GM21576 (cell line): ENCODE results near the gene FTCDNL1.
A peak's percentile ranks its signal among the peaks of the same experiment; 100 is the strongest.

Experiments
- ATAC-seq: cut with Tn5 transposase; IDR thresholded peaks from one replicate; pipeline ENCODE4 v1.9.1; 2021; ENCODE audit warnings: mild to moderate bottlenecking, moderate library complexity; ENCODE audit not compliant: unreplicated experiment

The FTCDNL1 gene

DNA sequence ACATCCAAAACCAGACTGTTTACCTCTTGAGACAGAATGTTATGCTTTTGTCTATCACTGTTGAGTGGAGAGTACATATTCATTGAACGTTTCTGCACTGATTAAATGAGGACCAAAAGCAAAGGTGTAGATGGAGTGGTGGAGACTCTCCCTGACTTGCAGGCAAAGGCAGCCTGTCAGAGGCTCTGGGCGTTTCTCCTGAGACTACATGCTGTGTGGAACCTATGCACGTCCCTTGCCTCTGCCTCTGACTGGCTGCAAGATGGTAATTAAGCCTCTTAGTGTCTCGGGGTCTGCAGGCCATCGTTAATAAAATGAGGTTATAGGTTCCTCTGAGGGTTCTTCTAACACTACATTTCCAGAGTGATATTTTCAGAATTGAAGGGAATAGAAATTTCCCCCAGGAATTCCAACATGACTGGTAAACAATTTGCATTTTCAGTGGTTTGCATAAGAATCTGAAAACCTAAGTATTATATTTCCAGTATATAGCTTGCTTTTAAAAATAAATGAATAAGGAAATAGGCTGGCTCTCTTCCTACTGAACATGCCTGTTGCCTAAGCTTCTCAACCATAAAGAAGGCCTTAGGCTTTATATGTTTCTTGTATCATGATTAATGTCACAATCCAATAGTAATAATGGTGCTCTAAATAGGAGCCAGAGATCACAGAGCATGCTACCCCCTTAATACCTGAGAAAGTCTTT, 107.4 kb downstream of the FTCDNL1 start:
- ATAC-seq: no peak

DNA sequence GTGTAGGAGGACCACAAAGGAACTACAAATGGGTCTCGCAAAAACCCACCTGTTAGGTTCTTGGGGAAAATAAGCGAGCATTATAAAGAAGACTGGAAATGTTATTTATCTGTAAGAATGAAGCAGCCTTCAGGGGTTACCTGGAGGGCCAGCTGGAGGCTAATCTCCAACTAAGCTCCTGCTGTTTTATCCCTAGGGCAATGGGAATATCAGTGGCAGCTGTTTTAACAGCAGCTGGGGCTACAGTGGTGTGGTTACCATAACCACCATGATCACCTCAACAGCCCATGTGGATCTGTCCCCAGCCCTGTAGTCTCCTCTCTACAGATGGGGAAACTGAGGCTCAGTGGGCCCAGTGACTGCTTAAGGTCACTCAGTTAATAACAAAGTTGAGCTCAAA, 108.1 kb downstream of the FTCDNL1 start:
- no peak for ATAC-seq

DNA sequence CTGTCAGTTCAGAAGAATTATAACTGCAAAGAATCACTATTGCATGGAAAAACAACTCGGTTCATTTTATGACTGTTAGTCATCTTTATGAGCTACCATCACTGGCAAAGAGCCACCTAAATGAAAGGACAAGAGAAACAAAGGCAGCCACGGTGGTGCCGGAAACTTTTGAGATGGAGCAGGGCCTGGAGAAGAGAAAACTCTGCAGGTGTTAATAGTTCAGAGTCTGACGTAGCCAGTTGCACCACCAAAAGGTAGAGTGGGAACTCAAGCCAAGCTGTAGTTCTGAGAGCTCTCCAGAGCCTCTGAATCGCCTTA, 110.9 kb downstream of the FTCDNL1 start:
- no peak for ATAC-seq

DNA sequence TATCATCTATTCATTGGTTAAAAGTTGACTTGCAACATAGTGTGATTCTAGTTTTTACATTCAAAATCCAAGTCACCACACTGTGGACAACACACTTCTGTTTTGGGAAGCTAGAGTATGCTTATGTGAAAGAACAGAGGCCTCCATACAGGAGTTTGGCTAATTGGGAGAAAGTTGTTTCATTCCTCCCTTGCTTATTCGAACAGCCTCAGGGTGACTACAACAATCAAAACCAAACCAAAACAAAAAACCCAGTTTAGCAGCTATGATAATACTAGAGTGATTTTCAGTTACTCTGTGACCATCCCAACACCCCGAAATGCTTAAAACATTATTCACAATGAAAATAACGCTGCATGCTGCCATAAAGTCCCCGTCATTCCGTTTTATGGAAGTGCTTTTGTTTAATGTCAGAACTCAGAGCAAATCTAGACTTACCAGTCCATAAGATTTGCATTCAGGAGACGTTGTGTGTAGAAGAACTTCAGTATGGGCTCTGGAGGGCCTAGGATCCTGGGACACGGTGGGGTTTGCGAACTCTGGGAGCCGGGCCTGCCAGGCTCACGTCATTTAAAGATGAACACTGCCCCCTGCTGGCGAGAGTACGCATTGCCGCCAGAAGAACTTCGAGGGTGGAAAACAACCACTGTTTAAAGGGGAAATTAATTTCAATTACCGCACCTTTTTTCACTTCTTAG, 111.4 kb downstream of the FTCDNL1 start:
- peak; percentile 71 for ATAC-seq

DNA sequence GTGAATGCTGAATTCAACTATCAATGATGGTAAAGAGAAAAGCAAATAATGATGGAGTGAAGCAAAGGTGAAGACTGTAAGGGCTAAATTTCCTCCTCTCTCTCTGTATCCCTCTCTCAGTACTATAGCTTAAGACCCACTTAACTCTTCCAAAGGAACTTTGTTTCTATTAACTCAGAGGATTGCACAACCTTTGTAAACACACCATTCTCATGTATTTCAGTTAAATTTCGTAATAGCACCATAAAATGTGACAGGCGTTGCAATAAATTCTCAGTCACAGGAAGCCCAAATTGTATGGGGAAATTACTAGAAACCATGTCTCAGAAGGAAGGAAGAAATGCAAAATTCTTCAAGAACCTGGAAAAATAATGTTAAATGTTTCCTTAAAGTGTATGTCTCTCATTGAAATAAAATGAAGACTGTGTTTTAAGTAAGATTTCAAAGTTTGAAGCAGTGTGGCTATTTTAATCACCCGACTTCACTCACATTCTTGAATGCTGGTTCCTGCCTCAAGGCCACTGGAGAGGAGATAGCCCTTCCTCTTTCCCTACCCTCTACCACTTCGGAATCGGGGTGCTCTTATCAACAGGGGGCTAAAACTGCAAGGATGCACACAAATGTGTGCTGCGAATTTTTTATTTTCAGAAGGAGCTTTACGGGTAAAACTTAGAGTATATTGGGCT, 112.1 kb downstream of the FTCDNL1 start:
- ATAC-seq: no peak

DNA sequence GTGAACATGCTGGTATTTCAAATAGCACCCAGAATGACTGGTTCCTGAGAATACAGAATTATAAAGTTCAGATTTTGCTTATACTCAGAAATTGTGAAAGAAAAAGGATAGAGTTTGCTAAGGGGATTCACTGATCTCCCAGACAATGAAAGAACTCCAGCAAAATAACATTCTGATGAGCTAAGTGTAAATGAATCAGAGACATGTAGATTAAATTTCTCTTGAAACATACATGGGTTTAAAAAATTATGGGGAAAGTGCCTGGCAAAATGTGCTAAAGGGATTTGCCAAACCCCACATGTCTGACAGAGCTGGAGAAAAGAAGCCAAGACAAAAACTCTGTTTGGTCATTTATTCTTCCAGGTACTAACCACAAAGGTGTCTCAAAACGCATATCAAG, 116.3 kb downstream of the FTCDNL1 start:
- no peak for ATAC-seq

DNA sequence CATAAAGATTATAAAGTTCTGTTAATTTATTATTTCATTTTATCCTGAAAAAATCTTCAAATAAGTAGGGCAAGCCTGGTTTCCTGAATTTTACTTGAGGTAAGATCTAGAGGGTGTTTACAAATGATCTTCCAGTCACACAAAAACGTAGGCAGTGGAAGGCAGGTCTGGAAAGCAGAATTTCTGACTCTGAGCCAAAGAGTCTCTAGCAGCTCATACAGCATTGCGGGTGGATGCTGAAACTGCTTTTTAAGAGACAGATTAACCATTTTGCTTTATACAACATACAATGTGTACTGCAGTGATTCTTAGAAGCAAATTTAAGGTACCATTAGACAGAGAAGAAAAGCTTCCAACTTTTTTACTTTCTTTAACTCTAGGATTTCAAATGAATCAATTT, 117.0 kb downstream of the FTCDNL1 start:
- no peak for ATAC-seq

DNA sequence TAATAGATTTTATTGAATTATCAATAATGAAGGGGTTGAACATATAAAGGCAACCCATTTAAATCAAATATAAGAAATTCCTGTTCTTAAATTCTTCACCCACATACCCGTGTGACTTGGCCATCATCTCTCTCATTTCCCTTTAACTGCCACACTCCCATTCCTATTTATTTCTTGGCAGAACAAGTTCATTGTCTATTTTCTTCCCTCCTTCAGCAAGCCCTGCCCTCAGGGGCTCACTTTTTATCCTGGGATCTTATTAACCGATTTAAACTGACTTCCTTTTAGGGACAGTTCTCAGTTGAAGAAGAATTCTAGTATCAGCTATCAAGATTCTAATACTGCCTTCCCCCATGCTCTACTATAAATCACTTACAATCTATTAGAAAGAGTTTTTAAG, 123.2 kb downstream of the FTCDNL1 start:
- ATAC-seq: no peak

DNA sequence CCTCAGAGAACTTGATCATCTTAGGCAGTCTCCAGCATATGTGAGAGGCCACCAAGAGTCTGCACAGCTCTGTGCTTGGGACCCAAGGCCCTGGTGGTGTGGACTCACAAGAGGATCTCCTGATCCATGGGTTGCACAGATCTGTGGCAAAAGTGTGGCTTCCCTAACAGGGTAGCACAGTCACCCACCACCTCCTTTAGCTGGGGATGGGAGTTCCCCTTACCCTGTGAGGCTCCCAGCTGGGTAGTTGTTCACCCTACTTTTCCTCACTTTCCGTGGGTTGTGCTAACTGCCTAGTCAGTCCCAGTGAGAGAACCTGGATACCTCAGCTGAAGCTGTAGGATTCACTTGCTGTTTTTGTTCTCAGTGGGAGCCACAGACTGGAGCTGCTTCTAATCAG, 123.7 kb downstream of the FTCDNL1 start:
- ATAC-seq: no peak

DNA sequence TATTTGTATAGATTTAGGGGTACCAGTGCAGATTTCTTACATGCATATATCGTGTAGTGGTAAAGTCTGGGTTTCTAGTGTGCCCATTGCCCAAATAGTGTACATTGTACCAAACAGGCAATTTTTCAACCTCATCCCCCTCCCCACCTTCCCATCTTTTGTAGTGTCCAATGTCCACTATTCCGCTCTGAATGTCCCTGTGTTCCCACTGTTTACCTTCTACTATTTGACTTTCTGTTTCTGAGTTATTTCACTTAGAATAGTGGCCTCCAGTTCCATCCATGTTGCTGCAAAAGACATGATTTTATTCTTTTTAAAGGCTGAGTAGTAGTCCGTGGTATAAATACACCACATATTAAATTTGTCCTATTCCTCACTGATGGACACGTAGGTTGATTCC, 132.9 kb downstream of the FTCDNL1 start:
- no peak for ATAC-seq

DNA sequence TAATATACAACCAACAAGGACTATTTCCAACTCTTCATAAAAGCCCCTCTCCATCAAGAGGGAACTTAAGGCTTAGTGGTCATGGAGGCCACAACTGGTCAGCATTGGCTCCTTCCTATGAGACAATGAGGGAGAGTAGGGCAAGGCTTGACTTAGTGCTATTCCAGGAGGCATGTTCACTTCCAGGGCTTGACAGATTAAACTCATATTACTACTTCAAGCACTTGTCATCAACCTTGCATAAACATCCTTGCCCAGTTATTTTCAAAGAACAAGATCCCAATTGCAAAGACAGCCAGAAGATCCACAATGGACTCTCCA, 133.4 kb downstream of the FTCDNL1 start:
- no peak for ATAC-seq

DNA sequence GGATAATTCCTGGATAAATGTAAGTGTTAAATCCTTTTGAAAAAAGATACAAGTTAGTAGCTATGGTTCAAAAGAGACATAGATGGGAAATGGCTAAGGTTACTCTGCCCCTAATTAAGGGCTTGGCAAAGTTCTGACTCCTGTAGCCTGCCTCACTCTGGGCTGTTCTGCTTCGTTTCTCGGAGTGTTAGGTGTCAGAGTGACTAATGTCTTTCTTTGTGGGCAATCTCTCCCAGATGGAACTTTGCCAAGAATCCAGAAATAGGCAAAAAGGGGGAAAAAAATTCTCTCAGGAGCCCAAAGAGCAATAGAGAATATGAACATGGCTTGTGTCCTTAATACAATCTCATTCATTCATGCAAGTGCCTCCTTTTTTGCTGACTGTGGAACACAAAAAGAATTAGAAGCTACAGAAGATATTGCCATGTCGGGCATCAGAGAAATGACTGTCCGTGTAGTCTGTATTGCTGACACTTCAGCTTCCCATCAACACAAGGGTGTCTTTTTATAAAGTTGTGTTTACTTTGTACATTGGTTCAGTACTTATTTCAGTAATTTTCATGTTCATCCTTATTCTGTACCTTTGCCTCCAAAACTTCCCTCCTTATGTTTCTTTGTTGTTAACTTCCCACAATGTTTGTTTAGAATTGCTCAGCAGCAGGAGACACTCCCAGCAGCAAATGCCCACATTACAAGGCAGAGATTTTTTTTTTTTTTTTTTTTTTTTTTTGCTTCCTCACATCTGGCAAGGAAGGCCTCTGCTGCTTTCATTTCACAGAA, 134.0 kb downstream of the FTCDNL1 start:
- no peak for ATAC-seq

DNA sequence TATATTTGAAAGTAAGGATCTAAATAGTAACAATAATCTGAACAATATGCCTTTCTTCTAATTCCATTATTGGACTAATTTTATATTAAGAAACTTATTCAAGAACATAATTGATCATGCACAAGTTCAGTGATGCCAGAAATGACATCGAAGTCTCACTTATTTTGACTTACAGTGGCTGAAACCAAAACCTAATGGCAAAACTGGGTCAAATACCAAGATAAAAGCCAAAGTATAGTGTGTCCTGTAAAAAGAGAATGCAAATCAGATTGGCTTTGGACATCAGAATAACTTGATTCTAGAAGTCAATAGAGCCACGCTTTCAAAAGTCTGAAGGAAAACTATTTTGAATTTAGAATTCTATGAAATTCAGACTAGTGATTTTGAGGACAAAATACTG, 137.2 kb downstream of the FTCDNL1 start:
- no peak for ATAC-seq

DNA sequence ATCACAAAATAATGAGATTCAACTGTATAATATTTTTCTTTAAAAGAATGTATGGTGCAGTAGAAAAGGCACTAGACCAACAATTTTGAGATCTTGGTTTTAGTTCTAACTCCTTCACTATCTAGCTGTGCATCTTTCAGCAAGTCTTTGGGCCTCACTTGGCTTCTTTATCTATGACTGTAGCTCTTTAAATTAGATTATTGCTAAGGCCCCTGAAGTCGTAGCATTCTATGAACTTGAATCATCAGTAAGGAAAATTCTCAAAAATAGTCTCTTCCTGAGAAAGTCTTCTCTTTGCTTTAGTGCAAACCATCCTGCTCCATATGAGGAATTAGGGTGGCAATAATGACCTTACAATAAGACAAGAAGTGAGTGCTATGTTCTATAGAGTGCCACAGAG, 140.4 kb downstream of the FTCDNL1 start:
- ATAC-seq: no peak
